Effector memory CD8-positive, alpha-beta T cell (primary cell): ENCODE measurements around the gene AMH.

Experiments
- ATAC-seq: fragments of 150-1000 bp; cut with Tn5 transposase; replicated peaks from 2 replicates; pipeline ENCODE4 v1.10.0; 2021; ENCODE audit warnings: mild to moderate bottlenecking, moderate library complexity
- DNase-seq, 3 experiments: peaks; one replicate each; pipeline ENCODE4 v3.0.0; 2021
- H3K27ac Mint-ChIP-seq, 2 donors: one replicate each; pipeline ENCODE4 v1.8.0; 2022; ENCODE audit warnings: mild to moderate bottlenecking in 2 of 2, mixed read lengths in 2 of 2, moderate library complexity in 2 of 2
- H3K27me3 Mint-ChIP-seq, 2 donors: one replicate each; pipeline ENCODE4 v1.8.0; 2022; ENCODE audit warnings: mixed read lengths in 2 of 2
- H3K36me3 Mint-ChIP-seq: one replicate; pipeline ENCODE4 v1.8.0; 2022; ENCODE audit warnings: mild to moderate bottlenecking, moderate library complexity, mixed read lengths; ENCODE audit not compliant: insufficient read depth
- H3K4me1 Mint-ChIP-seq, 2 donors: one replicate each; pipeline ENCODE4 v1.8.0; 2022; ENCODE audit warnings: low read depth in 2 of 2, mixed read lengths in 2 of 2
- H3K4me3 Mint-ChIP-seq, 2 donors: one replicate each; pipeline ENCODE4 v1.8.0; 2022; ENCODE audit warnings: mild to moderate bottlenecking in 2 of 2, mixed read lengths in 2 of 2, moderate library complexity in 2 of 2
- H3K9me3 Mint-ChIP-seq, 2 donors: one replicate each; pipeline ENCODE4 v1.8.0; 2022; ENCODE audit warnings: mixed read lengths in 2 of 2

Gene AMH

DNA sequence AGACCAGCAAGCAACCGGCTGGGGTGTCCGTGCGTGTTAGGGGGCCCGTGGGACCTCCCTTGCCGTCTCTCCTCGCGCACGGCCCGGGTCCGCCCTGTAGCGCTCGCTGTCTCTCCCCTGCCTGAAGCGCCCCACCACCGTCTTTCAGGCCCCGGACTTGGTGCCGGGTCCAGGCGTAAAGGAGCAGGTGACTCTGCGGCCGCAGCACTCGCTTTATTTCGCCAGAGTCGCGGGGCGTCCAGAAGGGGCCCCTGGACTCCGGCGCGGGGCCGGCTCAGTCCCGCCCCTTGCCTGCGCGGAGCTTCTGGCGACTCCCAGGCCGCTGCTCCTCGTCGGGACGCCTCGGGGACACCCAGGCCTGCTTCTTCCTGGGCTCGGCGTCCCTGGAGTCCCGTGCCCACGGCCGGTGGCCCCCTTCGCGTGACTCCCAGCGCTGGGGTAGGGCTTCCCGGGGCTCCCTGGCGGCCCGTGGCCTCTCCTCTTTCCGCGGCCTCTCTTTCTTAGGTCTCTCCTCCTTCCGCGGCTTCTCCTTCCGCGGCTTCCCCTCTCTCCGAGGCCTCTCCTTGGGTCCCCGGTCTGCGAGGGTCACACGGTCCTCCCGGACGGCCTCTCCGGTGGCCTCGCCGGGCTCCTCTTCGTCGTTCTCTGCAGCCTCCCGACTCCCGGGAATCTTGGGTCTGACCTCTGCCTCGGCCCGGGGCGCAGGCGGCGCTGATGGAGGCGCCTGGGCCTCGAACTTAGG is 3.1 kb downstream of the AMH start:
- H3K9me3 Mint-ChIP-seq = no peaks in the 10 kb centered on the region
- peak overlapping the region; percentile 81 to 83 for H3K4me3 Mint-ChIP-seq

DNA sequence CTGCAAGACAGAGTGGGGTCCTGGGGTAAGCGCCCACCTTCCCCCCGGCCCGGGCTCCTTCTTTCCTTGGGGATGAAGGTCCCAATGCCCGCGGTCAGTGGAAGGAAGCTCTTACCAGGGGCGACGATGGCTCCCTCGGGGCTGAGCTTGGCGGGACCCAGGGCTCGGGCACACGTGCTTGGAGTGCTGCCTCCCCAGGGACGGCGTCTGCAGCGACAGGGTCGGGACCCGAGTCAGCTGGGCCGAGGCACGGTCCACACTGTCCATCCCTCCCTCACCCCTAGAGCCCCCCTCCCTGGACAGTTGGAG is 3.6 kb downstream of the AMH start:
- DNase-seq (no peak), ATAC-seq (no peak)
- peak overlapping the region in 1 of 2 donors; percentile 75 for H3K27ac Mint-ChIP-seq
- H3K4me3 Mint-ChIP-seq = peak overlapping the region; percentile 81 to 83
- peaks cover 6 to 13% of the 10 kb centered on the region in 2 donors for H3K4me1 Mint-ChIP-seq
- H3K36me3 Mint-ChIP-seq = peaks cover 24% of the 10 kb centered on the region
- no peaks in the 10 kb centered on the region for H3K9me3 Mint-ChIP-seq
- peaks cover 0 to 14% of the 10 kb centered on the region in 2 donors for H3K27me3 Mint-ChIP-seq

More for the DNA sequence above, 3.1 kb downstream of the AMH start:
- peaks cover 4 to 13% of the 10 kb centered on the region in 2 donors for H3K4me1 Mint-ChIP-seq
- peaks cover 0 to 14% of the 10 kb centered on the region in 2 donors for H3K27me3 Mint-ChIP-seq
- H3K27ac Mint-ChIP-seq = peak overlapping the region in 1 of 2 donors; percentile 75
- peaks cover 29% of the 10 kb centered on the region for H3K36me3 Mint-ChIP-seq
- ATAC-seq (no peak), DNase-seq (no peak)

DNA sequence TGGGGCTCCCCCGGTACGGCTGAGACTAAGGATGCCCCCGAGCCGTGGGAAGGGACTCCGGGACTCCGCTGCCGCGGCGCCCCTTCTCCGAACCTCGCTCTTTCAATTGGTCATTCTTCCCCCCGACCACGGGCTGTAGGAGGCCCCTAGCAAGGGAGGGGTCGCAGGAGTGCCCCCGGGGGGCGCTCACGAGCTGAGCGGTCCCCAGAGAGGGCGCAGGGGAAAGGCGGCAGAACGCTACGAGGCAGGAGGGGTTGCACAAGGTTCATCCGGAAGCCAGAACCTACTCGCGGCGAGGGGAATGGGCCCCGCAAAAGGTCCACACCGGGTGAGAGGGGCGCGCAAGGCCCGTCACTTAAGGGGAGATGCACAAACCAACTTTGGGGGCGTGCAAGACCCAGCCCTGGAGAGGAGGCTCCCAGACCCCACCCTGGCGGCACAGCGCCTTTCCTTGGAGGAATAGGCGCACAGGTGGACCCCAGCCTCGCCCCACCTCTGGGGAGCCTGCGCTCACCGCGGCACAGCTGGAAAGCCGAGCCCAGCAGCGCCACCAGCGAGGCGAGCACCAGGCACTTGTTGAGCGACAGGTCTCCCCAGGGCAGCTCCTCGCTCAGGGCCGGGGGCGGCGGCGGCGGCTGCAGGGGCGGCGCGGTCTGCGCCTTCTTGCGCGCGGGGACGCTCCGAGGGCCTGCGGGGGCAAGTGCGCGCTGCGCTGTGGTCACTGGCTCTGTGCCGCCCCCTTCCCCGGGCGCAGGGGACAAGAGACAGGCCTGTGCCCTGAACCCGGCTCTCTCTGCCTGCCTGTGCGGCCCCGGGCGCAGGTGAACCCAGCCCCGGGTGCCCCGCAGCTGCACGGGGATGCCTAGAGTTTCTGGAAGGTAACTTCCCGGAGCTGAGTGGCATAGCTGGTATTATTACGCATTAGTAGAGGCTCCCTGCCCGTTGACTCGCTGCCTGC is 4.3 kb downstream of the AMH start:
- H3K4me1 Mint-ChIP-seq = peaks cover 10 to 16% of the 10 kb centered on the region in 2 donors
- H3K27ac Mint-ChIP-seq = no peak overlapping the region
- peak overlapping the region; percentile 81 to 83 for H3K4me3 Mint-ChIP-seq
- H3K36me3 Mint-ChIP-seq = peaks cover 20% of the 10 kb centered on the region
- DNase-seq = peak; percentile 34 to 48 (median 43)
- peaks cover 0 to 14% of the 10 kb centered on the region in 2 donors for H3K27me3 Mint-ChIP-seq
- peak; percentile 38 for ATAC-seq
- H3K9me3 Mint-ChIP-seq = no peaks in the 10 kb centered on the region

DNA sequence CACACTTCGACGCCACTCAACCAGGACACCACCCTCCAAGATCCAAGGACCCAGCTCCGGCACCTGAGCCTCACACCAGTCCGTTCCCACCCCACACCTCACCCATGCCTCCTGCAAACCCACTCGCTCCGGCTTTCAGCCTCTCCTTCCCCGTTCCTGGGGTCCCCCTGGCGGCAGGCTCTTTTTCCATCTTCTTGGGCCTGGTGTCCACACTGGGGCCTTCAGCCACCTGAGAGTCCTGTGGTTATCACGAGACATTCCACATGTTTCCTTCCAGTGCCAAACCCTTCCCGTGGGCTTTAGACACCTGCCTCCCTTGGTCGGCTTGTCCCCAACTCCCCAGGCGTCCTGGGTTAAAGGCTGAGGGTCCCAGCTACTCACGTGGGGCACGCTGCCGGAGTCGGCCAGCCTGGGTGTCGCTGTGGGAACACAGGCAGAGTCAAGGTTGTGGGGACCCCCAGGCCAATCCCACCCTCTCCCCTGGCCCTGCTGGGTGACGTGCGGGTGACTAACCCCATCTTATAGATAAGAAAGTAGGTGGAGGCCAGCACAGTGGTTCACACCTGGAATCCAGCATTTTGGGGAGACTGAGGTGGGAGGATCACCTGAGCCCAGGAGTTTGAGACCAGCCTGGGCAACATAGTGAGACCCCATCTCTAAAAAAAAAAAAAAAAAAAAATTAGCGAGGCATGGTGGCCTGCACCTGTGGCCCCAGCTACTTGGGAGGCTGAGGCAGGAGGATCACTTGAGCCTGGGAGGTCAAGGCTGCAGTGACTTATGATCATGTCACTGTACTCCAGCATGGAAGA is 5.1 kb downstream of the AMH start:
- no peak for ATAC-seq
- no peak overlapping the region for H3K27ac Mint-ChIP-seq
- peaks cover 0 to 14% of the 10 kb centered on the region in 2 donors for H3K27me3 Mint-ChIP-seq
- H3K9me3 Mint-ChIP-seq = no peaks in the 10 kb centered on the region
- peaks cover 13% of the 10 kb centered on the region for H3K36me3 Mint-ChIP-seq
- peaks cover 11 to 17% of the 10 kb centered on the region in 2 donors for H3K4me1 Mint-ChIP-seq
- peak overlapping the region; percentile 48 to 57 for H3K4me3 Mint-ChIP-seq
- DNase-seq = no peak

DNA sequence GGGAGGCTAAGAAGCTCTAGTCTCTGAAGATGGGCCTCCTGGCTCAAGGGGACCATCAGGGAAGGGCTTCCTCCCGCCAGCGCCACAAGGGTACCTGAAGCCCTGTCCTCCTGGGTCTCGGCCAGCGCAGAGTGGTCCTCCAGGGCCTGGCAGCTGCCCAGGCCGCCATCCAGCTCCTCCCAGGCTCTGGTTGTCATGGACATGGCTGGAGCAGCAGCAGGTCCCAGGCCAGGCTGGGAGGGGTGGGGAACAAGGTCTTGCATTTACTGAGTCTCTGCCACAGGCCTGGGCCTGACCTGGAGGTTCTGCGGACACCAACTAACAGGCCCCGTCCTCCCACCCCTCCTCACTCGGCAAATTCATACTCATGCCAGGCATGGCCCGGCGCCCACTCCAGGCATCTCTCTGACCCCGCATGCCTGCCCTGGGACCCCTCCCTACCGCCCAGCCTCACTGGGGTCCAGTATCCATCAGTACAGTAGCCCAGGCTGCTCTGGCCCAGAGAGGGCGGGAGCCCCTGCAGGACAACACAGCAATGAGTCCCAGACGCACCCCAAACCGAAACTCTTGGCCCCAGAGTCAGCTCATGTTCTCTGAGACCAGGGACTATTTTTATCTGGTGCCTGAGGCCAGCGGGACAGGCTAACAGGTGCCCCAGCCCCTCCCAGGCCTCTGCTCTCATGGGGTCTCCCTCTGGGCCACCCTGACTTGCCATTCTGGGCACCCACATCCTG is 6.2 kb downstream of the AMH start:
- Mint-ChIP-seq H3K4me3 (no peak overlapping the region), H3K27ac (no peak overlapping the region), H3K27me3 (peaks cover 0 to 14% of the 10 kb centered on the region in 2 donors), H3K36me3 (peaks cover 13% of the 10 kb centered on the region), H3K4me1 (peaks cover 20 to 24% of the 10 kb centered on the region in 2 donors), H3K9me3 (no peaks in the 10 kb centered on the region)
- ATAC-seq (no peak), DNase-seq (no peak)

DNA sequence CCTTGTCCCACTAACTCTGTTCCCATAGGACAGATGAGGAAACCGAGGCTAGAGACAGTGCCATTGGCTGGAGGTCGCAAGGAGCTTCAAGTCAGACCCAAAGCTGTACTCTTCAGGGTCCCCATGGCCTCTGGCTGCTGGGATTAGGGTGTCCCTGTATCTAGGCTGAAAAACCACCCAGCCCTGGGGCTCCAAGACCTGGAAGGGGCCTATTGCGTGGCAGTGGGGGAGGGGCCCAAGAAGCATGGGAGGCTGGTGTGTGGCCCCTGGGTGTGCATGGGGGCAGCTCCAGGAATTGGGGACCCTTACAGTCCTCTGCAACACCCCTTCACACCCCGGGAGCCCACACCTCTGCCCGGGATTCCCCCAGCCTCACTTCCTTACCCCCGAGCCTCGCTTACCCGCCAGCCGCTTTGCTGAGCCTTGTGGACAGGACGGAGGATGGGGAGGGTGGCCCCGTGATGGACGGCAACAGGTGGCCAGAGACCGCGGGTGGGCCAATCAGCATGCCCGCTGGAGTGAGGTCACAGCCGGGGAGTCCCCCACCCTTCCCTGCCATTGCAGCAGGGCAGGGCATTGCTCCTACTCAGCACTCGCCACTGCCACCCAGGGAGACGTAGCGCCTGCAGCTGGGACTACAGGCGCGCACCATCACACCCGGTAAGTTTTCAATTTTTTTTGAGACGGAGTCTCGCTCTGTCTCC is 7.0 kb downstream of the AMH start, which contains the start of gene JSRP1:
TSS of gene JSRP1 (minus strand) at position 436 of the 704 bp plus-strand sequence. CDS start 1,103 bp downstream, outside the sequence.
- H3K4me1 Mint-ChIP-seq = peaks cover 22 to 27% of the 10 kb centered on the region in 2 donors
- ATAC-seq = no peak
- DNase-seq = no peak
- peaks cover 13% of the 10 kb centered on the region for H3K36me3 Mint-ChIP-seq
- H3K27ac Mint-ChIP-seq = peak within 1 kb of the TSS; percentile 92 to 93
- H3K27me3 Mint-ChIP-seq = peaks cover 0 to 14% of the 10 kb centered on the region in 2 donors
- no peaks in the 10 kb centered on the region for H3K9me3 Mint-ChIP-seq
- peak within 1 kb of the TSS; percentile 6 to 72 for H3K4me3 Mint-ChIP-seq

DNA sequence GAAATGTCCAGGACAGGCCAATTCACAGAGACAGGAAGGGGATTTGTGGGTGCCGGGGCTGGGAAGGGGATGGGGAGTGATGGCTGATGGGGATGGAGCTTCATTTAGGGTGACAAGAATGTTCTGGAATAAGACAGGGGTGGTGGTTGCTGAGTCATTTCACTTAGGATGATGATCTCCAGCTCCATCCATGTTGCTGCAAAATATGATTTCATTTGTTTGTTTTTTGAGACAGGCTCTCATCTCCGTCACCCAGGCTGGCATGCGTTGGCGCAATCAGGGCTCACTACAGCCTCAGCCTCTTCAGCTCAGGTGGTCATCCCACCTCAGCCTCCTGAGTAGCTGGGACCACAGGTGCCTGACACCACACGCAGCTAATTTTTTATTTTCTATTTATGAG is 10.2 kb downstream of the AMH start:
- DNase-seq (no peak), ATAC-seq (no peak)
- H3K36me3 Mint-ChIP-seq = peaks cover 4% of the 10 kb centered on the region
- no peaks in the 10 kb centered on the region for H3K9me3 Mint-ChIP-seq
- H3K4me3 Mint-ChIP-seq = peak overlapping the region; percentile 46 to 72
- H3K27ac Mint-ChIP-seq = peak overlapping the region; percentile 92 to 96
- H3K4me1 Mint-ChIP-seq = peaks cover 18 to 21% of the 10 kb centered on the region in 2 donors
- H3K27me3 Mint-ChIP-seq = no peaks in the 10 kb centered on the region

DNA sequence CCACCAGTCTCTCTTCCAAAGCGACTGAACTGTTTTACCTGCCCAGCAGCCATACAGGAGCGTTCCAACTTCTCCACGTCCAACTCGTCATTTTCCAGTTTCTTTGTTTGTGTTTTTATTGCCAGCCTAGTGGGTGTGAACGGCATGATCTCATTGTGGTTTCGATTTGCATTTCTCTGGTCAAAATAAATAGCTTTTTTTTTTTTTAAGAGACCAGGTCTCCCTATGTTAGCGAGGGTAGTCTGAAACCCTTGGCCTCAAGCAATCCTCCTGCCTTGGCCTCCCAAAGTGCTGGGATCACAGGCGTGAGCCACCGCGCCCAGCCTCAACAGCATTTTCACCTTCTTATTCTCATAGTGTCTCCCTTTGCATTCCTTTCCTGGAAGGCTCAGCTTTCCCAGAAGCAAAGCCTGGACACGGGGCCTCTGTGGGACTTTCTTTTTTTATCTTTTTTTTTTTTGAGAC is 11.2 kb downstream of the AMH start:
- H3K27me3 Mint-ChIP-seq = no peaks in the 10 kb centered on the region
- H3K9me3 Mint-ChIP-seq = no peaks in the 10 kb centered on the region
- H3K36me3 Mint-ChIP-seq = peaks cover 2% of the 10 kb centered on the region
- peak overlapping the region; percentile 92 to 96 for H3K27ac Mint-ChIP-seq
- ATAC-seq (peak; percentile 61), DNase-seq (no peak)
- H3K4me1 Mint-ChIP-seq = peaks cover 18 to 21% of the 10 kb centered on the region in 2 donors
- H3K4me3 Mint-ChIP-seq = peak overlapping the region; percentile 69 to 72

DNA sequence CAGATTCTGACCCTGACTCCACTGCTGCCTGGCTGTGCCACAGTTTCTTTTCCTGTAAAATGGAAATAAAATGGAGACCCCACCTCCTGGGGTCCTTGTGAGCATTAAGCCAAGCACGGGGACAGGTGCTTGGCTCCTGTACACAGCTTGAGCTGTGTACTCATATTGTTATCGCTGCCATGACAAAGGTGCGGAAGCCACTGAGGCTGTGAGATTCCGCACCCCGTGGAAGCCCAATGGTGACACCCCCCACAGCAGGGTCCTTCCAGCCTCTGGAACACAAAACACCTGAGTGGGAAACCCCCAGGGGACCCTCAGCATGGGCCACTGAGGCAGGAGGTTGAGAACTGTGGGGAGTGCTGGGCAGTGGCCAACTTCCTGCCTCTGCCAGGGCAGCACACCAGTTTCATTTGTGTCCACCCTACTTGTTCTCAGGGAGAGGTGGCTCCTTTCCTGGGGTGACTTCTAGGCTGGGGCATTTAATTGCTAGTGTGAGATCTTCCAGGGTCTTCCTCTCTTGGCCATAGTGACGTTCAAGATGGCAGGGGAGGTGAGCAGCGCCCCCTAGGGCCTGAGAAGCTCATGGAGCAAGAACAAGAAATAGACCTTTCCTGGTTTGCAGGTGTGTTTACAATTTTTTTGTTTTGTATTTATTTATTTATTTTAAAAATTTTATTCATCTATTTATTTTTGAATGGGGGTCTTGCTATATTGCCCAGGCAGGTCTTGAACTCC is 12.5 kb downstream of the AMH start:
- peak overlapping the region in 1 of 2 donors; percentile 41 for H3K4me3 Mint-ChIP-seq
- no peaks in the 10 kb centered on the region for H3K27me3 Mint-ChIP-seq
- ATAC-seq (peak; percentile 18), DNase-seq (peak in 1 of 3 experiments; percentile 49)
- H3K27ac Mint-ChIP-seq = peak overlapping the region in 1 of 2 donors; percentile 92
- H3K36me3 Mint-ChIP-seq = no peaks in the 10 kb centered on the region
- H3K4me1 Mint-ChIP-seq = peaks cover 18 to 24% of the 10 kb centered on the region in 2 donors
- H3K9me3 Mint-ChIP-seq = no peaks in the 10 kb centered on the region

DNA sequence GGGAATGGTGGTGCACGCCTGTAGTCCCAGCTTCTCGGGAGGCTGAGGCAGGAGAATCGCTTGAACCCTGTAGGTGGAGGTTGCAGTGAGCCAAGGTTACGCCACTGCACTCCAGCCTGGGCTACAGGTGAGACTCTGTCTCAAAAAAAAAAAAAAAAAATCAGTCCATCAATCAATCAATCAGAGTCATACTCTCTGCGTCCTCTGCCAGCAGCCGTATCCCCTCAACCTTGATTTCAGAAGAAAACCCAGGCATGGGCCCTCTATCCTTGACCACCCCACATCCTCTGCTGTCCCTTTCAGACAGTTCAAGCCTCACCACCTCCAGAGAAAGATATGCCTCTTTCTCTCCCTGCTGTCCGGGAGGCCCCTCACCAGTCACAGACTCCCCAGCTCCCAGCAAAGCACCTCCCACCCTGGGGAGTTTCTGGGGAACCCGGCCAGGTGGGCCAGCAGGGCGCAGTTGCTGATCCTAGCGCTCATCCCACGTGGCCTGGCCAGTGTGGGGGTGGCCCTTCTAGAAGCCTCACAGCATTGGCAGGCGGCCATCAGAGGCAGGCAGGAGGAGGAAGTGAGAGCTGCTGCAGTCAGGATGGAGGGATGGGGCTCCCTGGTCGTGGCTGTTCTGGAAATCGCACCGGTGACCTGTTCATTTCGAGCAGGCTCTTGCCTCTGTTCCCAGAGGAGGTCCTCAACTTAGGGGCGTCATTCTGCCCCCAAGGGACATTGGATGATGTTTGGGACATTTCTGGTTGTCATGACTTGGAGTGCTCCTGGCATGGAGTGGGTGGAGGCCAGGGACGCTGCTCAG is 17.3 kb downstream of the AMH start:
- no peak overlapping the region for H3K27ac Mint-ChIP-seq
- H3K4me1 Mint-ChIP-seq = peaks cover 1 to 10% of the 10 kb centered on the region in 2 donors
- H3K36me3 Mint-ChIP-seq = peaks cover 29% of the 10 kb centered on the region
- peak overlapping the region in 1 of 2 donors; percentile 43 for H3K4me3 Mint-ChIP-seq
- H3K9me3 Mint-ChIP-seq = no peaks in the 10 kb centered on the region
- ATAC-seq = no peak
- no peaks in the 10 kb centered on the region for H3K27me3 Mint-ChIP-seq
- DNase-seq = no peak

DNA sequence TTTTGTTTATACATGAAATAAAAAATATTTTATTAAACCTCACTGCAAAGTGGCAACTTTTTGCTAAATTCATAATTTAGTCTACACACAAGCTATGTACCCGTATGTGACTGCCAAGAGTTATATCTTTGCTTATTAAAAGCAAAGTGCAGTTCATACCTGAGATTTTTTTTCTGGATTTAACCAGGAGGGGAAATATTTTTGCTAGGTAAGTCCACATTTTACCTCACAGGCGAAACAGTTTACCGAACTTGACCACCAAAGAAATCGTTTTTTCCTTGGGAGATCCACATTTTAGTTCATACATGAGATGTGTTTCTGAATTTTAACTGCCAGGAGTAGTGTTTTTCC is 19.3 kb downstream of the AMH start:
- Mint-ChIP-seq H3K27ac (peak overlapping the region; percentile 95 to 99), H3K36me3 (peaks cover 50% of the 10 kb centered on the region), H3K4me1 (peaks cover 13 to 16% of the 10 kb centered on the region in 2 donors), H3K4me3 (peak overlapping the region; percentile 95), H3K27me3 (no peaks in the 10 kb centered on the region), H3K9me3 (no peaks in the 10 kb centered on the region)
- ATAC-seq (no peak), DNase-seq (no peak)
